ENCODE results near the gene IMMP2L. TPM values are rescaled to one million over a fixed set of nuclear protein-coding genes. Genes with fewer than 3 reads are reported as not detected.
"Not testable (repeated sequence)": the region's sequence is repeated elsewhere in the genome, so short reads cannot be mapped to it uniquely, and the experiment has no call there.

The IMMP2L gene
- total RNA-seq, 1 donor from 2014 or later = 16.7 TPM

DNA sequence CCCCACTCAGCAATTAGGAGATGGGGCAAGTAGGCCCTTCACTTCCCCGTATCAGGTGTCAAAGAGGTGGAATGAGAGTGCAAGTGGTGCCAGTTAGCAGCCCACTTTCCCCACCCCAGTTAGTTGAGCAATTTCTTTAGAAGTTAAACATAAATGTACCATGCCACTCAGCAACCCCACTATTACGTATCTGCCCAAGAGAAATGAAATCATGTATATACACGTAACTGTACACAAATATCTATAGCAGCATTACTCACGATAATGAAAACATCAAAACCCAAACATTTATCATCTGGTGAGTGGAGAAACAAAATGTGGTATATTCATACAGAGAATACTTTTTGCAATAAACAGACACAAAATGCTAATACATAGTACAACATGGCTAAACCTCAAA lies 50.4 kb downstream of the IMMP2L start:
- DNase-seq (ENCODE audit: low spot score) = no peak
- intact Hi-C loops (cut with DNase I) = no loop called here

DNA sequence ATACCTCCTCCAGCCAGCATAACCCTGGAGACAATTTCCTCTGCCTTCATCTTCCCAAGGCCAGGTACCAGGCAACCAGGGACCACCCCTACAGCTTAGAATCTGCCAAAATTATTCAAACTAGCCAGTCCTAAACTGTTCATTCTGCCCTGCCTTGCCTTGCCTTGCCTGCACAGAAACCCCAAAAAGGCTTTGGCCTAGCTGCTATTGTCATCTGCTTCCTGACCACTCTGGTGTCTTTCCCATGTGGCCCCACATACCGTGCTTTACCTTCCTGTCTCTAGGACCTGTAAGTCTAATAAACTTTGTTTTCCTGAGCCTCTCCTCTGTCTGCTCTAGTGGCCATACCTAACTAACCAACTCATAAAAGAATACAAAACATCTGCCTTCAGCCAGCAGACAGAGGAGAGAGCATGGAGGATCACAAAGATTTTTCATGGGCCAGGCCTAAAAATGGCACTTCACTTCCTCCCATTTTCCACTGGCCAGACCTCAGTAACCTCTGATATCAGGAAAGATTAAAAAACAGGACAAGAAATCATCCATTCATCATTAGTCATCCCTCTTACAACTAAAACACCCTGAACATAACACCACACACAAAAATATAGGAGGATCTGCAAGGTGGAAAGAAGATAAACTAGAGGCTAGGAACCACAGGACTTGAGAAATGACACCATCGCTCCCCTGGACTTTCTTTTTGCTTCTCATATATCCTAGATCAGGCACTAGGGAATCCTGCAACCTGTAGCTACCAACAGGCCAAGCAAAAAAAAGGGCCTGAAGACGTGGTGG lies 51.5 kb downstream of the IMMP2L start:
- intact Hi-C loops (cut with DNase I) = no loop called here

DNA sequence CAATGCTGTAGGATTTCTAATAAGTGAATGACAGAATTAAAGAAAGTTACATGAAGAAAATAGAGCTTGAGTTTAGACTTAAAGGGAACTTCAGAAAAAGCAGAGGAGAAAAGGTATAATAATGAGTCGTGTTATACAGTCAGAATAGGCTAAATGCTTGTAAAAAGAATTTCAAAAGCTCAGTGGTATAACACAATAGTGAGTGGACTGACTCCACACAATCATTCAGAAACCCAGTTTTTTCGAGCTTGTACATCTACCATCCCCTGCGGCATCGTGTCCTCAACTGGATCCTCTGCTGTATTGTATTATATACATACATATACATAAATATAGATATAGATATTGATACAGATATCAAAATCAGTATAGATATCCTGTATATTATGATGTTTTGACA lies 52.2 kb downstream of the IMMP2L start:
- intact Hi-C loops (cut with DNase I) = no loop called here
- DNase-seq (ENCODE audit: low spot score) = no peak

More for the DNA sequence above, 51.5 kb downstream of the IMMP2L start:
- no peak for DNase-seq (ENCODE audit: low spot score)

GRCh38 chr7:111509288-111509687 lies 53.0 kb downstream of the IMMP2L start:
- no peak for DNase-seq (ENCODE audit: low spot score)
- intact Hi-C loops (cut with DNase I) = no loop called here

DNA sequence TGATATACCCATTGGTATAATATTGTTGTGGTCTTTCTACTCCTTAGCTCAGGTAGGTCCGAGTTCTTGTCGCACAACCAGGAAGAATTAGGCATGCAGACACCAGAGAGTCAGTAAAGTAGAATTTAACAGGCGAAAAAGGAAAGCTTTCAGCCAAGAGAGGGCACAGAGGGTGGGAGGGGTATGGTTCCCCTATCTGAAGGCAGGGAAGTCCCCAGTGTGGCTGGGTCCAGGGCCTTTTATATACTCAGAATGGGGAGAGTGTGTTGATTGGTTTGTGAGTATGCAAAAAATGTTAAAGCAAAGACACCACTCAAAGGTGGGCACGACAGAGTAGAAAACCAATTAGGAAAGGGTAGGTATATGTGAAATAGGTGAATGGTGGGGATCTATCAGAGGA lies 53.9 kb downstream of the IMMP2L start:
- intact Hi-C loops (cut with DNase I) = no loop called here
- no peak for DNase-seq (ENCODE audit: low spot score)

- DNase-seq (ENCODE audit: low spot score); intact Hi-C loops (cut with DNase I): not testable (repeated sequence)
Observed at GRCh38 chr7:111505422-111505821, 56.9 kb downstream of the IMMP2L start.

DNA sequence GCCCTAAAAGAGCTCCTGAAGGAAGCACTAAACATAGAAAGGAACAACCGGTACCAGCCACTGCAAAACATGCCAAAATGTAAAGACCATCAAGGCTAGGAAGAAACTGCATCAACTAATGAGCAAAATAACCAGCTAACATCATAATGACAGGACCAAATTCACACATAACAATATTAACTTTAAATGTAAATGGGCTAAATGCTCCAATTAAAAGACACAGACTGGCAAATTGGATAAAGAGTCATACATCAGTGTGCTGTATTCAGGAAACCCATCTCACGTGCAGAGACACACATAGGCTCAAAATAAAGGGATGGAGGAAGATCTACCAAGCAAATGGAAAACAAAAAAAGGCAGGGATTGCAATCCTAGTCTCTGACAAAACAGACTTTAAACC lies 60.5 kb downstream of the IMMP2L start:
- intact Hi-C loops (cut with DNase I); DNase-seq (ENCODE audit: low spot score): not testable (repeated sequence)

DNA sequence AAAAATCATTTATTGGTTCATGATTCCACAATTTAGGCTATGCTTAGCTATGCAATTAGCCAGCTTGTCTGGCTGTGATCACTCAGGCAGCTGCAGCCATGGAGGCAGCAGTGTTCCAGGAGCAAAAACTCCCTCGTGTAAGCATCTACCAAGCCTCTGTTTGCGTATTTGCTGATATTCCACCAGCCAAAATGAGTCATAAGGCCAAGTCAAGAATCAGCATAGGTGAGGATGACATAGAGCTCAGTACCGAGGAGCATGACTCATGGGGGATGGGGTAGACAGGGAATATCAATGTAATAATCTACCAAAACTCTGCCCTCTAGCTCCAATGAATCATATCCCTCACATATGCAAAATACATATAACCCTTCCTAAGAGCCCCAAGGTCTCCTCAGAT lies 63.3 kb downstream of the IMMP2L start:
- no peak for DNase-seq (ENCODE audit: low spot score)
- intact Hi-C loops (cut with DNase I) = no loop called here

DNA sequence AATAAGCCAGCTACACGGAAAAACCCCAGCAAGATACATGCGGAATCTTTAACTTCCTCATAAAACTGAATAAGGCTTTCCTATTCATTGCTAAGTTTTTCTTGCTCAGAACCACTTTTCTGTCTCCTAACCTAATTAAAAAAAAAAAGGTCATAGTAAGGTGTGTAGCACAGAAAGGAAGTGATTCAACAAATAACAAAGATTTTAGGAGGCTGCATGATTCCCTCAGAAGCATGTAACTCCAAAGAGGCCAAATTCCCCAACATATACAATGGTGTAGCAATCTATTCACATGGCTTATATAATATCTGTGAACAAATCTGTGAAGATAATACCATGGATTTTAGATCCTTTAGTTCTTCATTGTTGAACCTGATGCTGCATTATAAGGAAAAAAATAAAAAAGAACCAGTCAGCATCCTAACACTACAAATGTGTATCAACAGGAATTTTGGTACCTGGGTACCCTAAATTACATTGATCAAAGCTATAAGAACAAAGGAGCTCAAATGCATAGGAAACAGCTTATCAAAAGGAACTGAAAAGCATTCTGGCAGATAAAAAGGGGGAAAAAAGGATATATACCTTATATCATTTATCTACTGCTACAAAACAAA lies 63.8 kb downstream of the IMMP2L start:
- no peak for DNase-seq (ENCODE audit: low spot score)
- intact Hi-C loops (cut with DNase I) = no loop called here

- intact Hi-C loops (cut with DNase I) = no loop called here
- no peak for DNase-seq (ENCODE audit: low spot score)
Observed at GRCh38 chr7:111495173-111495810, 67.0 kb downstream of the IMMP2L start.

GRCh38 chr7:111492234-111492633 lies 70.1 kb downstream of the IMMP2L start:
- intact Hi-C loops (cut with DNase I) = no loop called here
- DNase-seq (ENCODE audit: low spot score) = no peak

DNA sequence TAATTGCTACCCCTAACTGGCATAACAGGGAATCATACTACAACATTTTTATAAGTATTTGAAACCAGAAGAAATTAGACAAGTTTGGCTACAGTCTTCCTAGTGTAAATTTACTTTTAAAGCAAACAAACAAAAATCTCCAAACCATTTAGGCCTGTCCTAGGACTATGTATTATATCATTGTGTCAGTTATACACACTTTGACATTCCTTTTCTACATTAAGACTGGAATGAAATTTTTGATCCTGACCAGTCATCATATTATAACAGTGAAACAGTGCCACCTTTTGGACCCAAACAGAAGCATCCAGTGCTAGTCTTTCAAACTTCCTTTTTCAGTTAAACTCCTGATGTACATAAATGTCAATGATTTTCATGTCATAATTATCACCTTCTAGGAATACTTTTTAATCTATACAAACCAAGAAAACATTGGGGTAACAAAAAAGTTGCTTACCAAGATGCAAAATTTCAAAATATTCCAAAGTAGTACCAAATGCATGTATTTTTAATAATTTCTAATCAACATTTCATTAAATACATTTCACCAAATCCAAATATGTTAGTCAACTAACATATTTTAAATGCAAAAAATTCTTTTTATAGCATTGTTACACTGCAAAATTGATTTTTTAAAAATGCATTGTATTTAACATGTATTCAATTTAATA lies 75.7 kb downstream of the IMMP2L start:
- intact Hi-C loops (cut with DNase I) = loop anchor here (5.0 kb wide), 1 partner anchor 399 kb away; no protein-coding TSS in a partner anchor
- no peak for DNase-seq (ENCODE audit: low spot score)

- intact Hi-C loops (cut with DNase I) = loop anchor here (5.0 kb wide), 1 partner anchor 399 kb away; no protein-coding TSS in a partner anchor
- DNase-seq (ENCODE audit: low spot score) = no peak
Observed at GRCh38 chr7:111485701-111486380, 76.5 kb downstream of the IMMP2L start.

DNA sequence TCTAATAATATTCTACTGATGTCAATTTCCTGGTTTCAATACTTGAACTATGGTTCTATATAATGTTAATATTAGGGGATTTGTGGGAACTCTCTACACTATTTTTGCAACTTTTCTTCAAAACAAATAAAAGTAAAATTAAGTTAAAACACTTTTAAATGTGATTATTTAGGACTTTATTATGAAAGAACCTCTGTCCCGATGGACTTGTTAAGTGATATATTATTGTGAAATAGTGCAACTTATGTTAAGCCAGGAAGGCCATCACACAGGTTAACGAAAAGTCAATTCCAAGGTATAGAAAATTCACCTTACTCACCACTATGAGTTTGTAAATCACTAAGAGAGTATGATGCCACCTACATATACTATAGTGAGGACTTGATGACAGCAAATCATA lies 79.2 kb downstream of the IMMP2L start:
- intact Hi-C loops (cut with DNase I) = loop anchor here (2.0 kb wide), 1 partner anchor 330 kb away; no protein-coding TSS in a partner anchor
- no peak for DNase-seq (ENCODE audit: low spot score)

GRCh38 chr7:111477462-111478225 lies 84.6 kb downstream of the IMMP2L start:
- DNase-seq (ENCODE audit: low spot score) = no peak
- intact Hi-C loops (cut with DNase I) = no loop called here

DNA sequence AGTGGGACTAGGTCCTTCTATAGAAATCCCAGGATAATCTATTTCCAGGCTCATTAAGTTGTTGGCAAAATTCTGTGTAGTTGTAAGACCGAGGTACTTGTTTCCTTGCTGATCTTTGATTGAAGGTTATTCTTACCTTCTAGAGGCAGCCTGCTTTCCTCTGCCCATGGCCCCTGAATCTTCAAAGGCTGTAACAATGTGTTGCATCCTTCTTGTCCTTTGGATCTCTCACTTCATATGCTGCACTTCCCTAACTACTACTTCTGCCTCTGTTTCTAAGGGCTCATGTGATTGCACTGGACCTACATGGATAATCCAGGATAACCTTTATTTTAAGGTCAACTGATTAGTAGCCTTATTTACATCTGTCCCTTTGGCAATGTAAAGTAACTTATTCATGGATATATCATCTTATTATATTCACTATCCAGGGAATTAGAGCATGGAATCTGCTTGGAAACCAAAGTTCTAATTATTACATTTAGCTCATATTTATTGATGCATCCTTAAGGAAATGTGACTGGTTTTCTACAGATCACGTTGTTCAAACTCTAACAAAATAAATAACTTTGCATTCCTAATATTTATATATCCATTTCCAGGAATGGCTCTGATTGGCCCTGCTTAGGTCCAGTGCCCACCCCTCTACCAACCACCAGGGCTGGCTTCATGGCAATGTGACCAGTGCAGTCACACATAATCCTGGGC lies 85.6 kb downstream of the IMMP2L start:
- intact Hi-C loops (cut with DNase I) = no loop called here
- no peak for DNase-seq (ENCODE audit: low spot score)

DNA sequence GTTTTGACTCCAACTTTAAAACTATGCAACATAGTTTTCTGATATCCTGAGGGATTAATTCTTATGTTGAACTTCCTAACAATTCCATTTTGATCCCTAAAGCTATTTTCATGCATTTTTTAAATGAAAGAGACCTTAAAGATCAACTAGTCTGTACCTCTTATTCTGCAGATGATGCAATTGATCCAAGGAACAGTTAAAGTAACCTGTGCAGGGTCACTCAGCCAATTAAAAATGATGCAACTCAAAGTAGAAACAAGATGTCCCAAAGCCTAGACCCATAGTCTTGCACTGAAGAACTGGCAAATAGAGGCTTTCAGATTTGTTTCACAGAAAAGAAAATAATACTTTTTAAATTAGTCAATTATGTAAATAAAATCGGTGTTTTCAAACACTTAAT lies 86.3 kb downstream of the IMMP2L start:
- no peak for DNase-seq (ENCODE audit: low spot score)
- intact Hi-C loops (cut with DNase I) = no loop called here

DNA sequence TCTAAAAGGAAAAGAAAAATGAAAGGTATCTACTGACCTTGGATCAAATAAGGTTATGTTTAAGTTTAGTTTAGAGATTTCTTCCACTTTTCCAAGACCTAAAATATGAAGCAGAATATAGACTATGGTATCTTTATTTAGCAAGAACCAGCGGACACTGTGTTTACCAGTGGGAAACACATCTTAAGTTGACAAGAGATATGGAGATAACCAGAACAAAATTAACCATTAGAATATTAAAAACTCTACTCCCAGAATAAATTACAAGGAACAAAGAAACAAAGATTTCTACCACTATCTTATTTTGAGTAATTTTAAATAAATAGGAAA lies 86.9 kb downstream of the IMMP2L start:
- DNase-seq (ENCODE audit: low spot score) = no peak
- intact Hi-C loops (cut with DNase I) = no loop called here
